HG03159 (cell line): ENCODE data around the gene CCDC187.

Experiments
- ATAC-seq: cut with Tn5 transposase; IDR thresholded peaks from one replicate; pipeline ENCODE4 v1.9.1; 2021; ENCODE audit warnings: mild to moderate bottlenecking, moderate library complexity; ENCODE audit not compliant: unreplicated experiment

CCDC187 gene

DNA sequence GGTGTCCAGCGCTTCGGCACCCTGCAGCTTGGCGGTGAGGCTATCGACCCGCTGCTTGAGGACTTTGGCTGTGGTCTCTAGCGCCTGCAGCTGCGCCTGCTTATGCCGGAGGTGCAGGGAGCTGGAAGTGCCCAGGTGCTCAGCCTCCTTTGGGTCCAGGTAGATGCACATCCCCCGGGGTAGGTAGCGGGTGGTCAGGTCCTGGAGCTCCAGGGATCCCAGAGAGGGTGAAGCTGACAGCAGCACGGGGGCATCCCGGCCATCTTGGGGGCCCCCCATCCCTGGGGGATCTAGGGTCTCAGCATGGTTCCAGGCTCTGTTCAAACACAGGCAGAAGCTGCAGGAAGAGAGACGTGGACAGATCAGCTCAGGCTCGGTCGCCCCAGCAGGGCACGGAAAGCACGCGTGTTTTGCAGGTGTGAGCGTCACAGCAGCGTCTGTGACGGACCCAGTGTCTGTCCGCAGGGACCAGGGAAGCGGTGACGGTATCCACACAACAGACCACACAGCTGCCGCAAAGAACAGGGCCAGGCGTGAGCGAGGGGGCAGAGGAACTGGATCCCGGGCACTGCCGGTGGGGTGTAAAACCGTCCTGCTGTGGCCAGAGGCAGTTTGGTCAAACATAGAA lies 17.4 kb downstream of the CCDC187 start:
- ATAC-seq, result no peak

DNA sequence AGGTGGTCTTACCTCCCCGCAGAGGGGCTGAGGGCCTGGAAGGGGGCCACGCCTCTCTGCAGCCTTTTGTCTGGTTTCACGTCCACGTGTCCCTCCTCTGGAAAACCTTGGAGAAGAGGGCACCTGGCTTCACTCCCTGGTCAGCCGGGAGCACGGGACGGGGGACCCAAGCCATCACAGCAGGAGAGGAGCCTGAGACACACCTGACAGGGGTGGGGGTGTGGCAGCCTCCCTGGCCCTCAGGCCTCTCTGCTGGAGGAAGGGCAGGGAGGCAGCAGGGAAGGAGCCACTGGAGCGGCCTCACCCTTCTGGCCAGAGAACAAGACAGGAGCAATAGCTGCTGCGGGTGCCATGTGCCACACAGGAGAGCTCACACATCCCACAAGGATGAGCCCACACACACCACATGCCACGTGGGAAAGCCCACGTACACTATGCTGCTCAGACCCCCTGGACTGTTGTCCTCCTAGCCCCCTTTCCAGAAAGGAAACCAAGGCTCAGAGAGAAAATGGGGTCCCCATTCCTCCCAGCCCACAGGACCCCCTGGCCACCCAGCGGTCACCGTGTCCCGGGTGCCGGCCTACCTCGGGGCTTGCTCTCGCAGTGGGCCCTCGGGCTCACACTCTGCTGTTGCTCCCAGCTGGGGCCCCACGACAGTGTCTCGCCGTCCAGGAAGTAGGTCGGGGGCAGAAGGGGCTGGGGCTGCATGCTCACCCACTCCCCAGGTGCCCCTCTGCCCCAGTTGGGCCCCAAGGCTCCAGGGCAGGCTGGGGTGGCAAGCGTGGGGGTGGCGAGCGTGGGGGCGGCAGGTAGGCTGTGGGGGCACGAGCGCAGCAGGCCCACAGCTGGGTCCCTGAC lies 18.2 kb downstream of the CCDC187 start:
- no peak for ATAC-seq

DNA sequence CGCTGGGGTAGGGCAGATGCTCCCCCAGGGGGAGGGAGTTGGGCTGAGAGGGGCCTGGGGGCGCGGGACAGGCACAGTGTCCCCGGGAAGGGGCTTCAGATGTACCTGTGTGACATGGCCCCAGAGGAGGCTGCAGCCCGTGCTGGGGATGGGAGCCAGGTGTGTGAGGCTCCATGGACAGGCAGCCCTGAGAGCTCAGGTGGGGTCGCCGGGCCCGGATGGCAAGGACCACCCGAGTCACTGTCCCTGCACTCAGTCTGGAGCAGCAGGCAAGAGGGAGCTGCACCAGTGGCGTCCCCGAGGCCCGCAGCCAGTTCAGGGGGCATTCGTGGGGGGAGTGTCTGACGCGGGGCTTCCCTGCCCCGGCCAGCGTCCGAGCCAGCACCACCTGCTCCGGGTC lies 18.9 kb downstream of the CCDC187 start:
- no peak for ATAC-seq

DNA sequence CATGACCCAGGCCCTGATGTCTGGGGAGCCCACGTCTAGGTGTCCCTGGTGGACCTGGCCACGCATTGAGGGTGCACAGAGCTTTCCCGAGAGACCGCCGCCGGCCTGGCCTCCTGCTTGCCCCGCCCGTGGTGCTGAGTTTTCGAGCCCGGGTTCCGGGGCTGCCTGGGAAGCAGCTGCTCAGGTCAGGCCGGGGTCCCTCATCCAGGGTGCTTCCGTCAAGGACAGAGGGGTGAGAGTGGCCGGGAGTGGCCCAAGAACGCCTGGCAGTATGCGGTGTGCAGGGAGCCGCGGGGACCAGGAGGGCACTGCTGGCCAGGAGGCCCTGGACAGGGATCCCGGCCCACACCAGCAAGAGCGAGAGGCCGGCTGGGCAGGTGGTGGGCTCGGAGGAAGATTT lies 19.6 kb downstream of the CCDC187 start:
- ATAC-seq, result no peak

DNA sequence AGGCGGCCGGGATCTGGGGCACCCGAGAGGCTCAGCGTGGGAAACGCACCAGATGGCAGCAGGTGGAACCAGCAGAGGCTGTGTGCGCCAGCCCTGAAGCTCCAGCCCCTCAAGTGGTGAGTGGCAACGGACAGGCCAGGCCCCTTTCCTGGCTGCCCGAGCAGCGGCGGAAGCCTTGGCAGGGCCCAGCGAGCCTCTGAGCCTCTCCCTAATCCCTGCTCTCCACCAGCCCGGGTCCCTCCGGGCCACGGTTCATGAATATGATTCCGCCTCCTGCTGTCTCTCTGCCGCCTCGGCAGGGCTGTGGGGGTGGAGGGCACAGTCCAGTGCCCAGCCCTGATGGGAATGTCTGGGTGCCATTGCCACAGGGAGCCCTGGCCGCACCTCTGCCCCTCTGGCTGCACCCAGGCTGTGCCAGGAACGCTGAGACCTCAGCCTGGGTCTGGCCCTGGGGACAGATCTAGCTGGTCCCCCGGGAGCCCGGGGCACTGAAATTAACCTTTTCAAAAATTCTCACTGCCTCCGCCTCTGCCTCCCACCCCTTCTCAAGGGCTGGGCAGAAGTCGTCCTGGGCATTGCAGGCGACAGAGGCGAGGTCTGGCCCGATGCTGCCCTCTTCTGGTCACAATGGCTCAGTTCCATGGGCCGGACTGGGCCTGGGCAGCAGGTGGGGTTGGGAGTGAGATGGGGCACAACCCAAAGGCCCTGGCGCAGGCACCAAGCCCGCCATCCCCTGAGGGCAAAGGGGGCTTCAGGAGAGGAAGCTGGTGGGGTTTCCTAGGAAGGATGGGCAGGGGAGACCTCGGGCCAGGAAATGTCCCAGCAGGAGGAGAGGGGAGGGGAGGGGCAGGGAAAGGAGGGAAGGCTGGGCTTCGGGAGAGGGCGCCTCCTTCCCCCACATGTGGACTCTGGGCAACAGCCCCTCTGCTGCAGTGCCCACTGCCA lies 20.3 kb downstream of the CCDC187 start:
- no peak for ATAC-seq

DNA sequence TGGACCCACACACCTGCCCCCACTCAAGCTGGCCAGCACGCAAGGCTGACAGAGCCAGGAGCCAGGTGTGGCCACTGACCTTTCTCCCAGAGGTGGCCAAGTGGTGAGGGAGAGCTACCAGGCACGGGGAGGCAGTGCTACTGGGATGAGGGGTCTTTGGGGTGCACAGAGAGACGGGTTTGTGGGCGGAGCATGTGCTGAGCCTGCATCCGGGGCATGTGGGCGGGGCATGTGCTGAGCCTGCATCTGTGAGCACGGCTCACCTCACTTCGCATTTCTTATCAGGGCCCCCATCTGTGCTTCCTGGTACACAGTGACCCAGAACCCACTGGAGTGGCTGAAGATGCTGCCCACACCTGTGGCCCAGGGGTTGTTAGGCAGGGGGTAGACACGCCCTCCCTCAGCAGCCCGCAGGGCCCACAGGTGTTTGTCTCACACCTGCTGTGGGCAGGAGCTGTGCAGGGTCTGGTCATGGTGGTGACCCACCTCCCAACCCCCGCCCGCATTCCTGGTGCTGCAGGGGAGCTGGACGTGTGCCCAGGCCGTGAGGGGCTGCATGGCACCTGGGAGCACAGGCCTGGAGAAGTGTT lies 21.5 kb downstream of the CCDC187 start:
- no peak for ATAC-seq

DNA sequence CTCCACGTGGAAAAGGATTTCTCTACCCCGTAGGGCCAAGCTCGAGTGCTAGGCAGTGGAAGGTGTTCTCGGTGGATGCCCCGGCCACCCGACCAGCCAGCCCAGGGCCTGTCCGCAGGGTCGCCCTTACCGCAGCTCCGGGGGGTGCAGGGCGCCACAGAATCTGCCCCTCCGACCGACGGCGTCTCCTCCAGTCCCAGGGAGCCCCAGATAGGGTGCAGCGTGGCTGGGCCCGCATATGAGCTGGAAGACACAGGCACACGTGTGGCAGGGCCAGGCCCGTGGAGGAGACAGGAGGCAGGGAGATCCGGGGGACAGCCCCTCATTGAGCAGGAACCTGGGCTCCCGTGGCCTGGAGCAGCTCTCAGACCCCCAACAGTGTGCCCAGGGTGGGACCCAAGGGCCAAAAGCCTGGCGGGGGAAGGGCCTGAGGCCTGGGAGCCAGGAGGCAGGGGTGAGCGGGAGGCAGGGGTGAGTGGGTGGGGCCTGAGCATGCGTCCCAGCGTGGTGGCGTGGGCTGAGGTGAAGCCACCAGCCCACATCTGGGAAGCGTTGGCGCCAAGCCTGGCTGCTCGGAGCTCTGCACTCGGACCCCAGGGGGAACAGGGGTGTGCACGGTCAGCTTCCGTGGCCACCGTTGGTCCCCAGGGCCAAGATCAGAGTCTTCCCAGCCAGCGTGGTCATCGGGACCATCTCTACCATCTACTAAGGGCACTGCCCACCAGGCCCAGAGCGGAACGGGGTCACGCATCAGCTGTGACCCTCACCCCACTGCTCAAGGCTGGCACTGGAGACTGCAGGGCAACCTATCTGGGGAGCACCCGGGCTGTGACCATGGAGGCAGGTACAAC lies 22.2 kb downstream of the CCDC187 start:
- ATAC-seq, result no peak

DNA sequence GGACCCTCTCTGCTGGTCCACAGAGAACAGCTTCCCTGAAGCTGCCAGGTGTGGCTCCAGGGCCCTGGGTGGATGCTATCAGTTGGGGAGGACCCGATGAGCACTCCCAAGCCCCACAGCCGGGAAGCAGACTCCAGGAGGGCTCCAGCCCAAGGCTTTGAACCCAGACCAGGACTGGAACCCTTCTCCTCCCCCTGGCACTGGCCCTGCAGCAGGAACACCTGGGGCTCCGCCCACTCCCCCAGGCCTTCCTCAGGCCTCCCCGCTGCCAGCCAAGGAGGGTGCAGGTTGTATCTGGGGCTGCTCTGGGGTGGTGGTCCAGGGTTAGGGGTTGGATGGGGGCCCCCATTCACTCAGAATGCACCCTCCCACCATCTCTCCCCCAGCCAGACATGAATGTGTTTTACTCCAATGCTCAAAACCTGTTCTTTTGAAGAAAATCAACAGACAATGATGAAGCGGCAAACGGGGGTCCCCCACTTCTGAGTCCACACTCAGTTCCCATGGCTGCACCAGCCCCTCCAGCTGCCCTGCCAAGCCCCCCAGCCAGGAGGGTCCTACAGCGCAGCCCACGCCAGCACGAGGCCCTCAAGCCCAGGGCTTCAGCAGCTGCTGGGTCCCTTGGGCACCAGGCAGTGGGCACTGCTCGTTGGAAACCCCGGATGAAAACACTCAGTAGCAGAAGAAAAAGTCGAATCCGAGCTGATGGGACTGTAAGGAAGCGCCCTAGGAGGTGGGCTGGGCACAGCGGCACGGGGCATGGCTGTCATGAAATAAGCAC lies 23.2 kb downstream of the CCDC187 start:
- no peak for ATAC-seq

DNA sequence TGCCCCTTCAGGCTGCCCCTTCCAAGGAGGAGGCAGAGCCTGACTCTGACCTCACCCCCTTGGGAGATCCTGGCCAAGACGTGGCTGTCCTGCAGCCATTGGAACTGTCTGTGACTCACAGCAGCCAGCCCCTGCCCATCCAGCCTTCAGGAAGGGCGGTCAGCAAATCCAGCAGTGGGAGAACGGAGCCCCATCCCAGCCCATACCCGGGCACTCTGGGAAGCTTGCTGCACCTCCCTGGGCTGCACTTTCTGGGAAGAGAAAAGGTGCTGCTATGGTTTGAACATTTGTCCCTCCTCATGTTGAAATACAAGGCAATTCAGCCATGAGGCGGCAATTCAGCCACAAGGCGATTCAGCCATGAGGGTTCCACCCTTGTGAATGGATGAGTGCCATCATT lies 24.4 kb downstream of the CCDC187 start:
- no peak for ATAC-seq

DNA sequence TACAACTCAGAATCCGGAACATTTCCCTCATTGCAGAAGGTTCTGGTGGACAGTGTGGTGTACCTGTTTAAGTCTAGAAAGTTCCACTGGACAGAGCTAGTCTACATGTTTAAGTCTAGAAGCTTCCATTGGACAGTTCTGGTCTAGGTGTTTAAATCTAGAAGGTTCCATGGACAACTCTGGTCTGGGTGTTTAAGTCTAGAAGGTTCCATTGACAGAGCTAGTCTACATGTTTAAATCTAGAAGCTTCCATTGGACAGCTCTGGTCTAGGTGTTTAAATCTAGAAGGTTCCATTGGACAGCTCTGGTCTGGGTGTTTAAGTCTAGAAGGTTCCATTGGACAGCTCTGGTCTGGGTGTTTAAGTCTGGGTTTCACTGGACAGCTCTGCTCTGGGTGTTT lies 25.0 kb downstream of the CCDC187 start:
- no peak for ATAC-seq

DNA sequence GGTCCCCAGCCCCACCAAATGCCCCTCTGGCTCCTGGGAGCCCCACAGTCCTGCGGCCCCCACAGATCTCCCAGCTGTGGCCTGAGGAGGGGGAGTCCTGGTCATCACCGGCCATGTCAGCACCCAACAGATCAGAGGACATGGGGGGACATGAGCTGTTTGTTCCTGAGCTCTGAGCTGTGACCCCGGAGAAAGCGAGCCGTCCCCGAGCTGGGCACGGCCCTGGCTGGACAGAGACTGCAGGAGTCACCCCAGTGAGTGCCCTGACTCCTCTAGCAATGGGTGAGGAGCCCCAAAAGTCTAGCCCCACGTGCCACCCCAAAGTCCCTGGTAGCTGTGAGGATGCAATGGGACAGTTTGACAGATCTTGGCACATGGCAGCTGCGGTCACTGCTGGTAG lies 25.7 kb downstream of the CCDC187 start:
- no peak for ATAC-seq

DNA sequence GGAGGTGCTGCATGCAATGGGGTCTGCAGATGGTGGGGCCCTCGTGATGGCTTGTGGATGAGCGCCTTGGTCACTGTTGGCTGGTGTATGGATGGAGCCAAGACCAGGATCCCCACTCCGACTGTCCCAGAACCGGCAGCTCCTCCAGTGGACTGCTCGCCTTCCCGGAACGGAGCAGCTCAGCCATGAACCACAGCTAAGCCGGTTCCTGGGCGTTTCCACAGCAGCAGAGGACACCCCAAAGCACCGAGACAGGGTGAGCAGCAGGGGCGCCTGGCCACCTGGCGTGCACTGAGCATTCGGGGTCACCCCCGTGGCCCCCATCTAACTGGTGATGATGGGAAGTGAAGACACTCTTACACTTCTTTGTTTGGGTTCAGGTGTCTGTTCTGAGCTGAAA lies 26.1 kb downstream of the CCDC187 start:
- no peak for ATAC-seq

DNA sequence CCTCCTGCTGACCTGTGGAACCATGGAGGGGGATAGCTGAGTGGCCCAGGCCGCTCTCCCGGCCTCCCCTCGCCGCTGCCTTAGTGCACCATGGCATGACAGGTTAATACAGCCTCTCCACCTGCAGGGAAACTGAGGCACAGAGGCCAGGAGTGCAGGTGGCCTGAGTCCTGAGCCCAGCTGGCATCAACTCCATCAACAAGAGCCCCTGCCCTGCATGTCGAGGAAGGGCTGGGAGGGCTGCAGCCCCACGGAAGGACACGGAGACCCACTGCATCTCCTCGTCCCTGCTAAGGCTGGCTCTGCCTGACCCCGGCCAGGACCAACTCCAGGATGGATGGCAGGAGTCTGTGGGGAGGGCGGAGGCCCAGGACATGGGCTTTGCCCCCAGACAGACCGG lies 27.2 kb downstream of the CCDC187 start:
- ATAC-seq, result no peak

DNA sequence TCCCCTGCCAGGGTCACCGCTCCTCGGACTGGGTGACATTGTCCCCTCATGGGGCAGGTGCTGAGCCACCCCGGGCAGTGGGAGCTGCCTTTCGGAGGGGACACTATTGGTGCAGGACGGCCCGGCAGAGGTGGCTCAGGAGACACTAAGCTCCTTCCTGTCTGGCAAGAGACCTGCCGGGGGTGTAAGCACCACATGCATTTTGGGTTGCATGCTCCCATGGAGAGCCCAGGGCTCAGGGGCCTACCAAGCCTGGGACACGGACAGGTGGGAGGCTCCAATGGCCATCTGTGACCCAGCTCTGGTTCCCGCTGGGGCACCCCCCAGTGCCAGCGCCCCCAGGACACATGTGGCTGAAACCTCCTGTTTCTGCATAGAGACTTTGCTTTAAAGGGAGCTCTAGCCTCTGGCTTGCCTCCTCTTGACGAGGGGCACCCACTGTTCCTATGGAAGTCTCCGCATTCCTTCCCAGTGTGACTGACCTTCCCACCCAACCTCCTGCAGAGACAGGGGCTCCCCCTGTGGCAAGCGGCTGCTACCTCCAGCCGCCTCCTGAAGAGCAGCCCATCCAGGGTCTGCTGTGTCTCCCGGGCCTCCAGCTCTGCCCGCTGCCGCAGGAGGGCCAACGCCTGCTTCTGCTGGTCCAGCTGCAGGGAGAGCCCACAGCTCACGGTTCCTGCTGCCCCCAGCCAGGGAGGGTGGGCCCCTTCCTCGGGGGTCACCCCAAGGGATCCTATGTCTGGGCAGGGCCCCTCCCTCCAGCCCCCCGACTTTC lies 28.1 kb downstream of the CCDC187 start:
- ATAC-seq, result no peak

DNA sequence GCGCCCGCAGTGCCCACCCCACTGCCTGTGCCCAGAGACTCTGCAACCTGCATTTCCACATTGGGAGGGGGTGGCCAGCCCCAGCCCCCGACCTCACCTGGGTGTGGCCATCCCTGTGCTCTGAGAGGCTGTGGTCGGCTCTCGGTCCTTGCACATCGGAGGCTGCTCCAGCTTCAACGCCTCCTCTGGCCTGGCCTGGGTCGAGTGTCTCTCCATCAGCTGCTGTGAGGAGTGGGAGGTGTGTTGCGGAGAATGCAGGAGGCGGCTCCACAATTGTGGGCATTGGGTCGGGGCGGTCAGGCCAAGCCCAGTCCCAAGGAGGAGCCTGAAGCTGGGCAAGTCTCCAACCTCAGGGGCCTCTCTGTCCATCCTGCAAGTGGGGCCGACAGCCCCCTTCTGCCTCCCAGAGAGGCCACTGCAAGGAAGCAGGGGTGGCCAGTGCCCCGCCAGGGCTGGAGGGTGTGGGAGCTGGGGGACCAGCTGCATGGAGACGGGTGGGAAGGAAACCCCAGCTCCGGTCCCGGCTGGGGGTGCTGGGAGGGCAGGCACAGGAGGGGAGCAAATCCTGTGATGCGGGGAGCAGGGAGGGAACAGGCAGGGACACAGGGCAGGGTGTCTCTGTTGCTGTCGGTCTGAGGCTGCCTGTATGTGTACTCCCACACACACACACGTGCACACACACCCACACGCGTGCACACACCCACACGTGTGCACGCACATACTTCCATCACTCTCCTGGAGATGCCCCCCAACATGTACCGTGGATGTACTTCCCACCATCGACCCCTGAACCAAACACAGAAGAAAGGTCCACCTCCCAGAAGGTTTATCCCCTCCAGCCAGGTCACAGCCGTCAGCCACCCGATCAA lies 28.9 kb downstream of the CCDC187 start:
- no peak for ATAC-seq

DNA sequence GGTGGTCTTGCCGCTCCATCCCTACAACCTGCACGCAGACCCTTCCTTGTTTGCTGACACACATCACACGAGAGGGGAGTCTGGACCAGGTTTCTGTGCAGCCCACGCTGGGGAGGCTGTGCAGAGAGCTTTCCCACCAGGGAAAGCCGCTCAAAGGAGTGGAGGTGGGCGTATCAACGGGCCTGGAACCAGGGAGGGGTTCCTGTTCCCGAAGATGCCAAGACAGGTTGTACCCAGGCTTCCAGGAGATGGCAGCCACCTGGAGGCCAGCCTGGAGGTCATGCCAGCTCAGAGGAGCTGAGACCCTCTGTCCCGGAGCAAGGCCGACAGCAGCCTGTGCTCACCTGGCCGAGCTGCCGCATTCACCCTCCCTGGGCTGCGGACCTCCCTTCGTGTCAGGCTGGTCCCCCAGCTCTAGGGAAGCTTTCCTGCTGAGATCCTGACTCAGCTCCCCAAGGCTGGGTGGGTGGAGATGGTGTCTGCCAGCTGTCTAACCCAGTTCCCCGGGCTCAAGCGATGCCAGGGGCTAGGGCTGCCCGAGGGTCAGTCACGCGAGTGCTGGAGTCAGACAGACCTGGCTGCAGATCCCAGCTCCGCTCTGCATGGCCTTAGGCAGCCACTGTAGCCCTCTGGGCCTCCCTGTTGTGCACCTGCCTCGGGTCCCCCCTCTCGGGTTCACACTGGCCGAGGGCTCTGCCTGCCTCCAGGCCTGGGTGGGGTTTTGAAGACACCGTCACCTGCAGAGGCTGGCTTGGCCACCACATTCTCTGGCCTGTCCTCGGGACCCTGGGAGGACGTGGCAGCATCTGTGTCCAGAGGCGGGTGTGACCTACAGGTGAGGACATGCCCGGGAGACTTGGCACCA lies 29.7 kb downstream of the CCDC187 start:
- ATAC-seq, result no peak
